ENCODE measurements around the gene CC2D1B.
A peak's percentile ranks its signal among the peaks of the same experiment; 100 is the strongest.

GRCh38 chr1:52404116-52404974 is 38.3 kb upstream of the CC2D1B start, which contains the start of the genes ORC1 and PRPF38A:
- TF ChIP-seq CTCF (IDR thresholded peaks at IDR 0.05), result no peak
- TF ChIP-seq POLR2A (IDR thresholded peaks at IDR 0.05), result peak in 1 of 2 donors; percentile 27

Measured in vagina (tissue), 2 donors.